ENCODE measurements around the gene DEAF1. TPM values are rescaled to one million over a fixed set of nuclear protein-coding genes. Genes with fewer than 3 reads are reported as not detected.
"Not testable (repeated sequence)": the region's sequence is repeated elsewhere in the genome, so short reads cannot be mapped to it uniquely, and the experiment has no call there.

The DEAF1 gene
- total and polyA plus RNA-seq, 5 donors = 17.5 to 25.2 (median 20.8) TPM

- no peaks in the 10 kb centered on the region for H3K27me3 ChIP-seq (ENCODE audit: control insufficient read depth, insufficient read depth)
- no peaks in the 10 kb centered on the region for H3K9me3 ChIP-seq (ENCODE audit: control insufficient read depth, low read length)
- peaks cover 6% of the 10 kb centered on the region for H3K4me1 ChIP-seq (ENCODE audit: control insufficient read depth, insufficient read depth, low read length)
- H3K27ac ChIP-seq (ENCODE audit: low read length) = no peak overlapping the region
- no peak overlapping the region for H3K4me3 ChIP-seq (ENCODE audit: low read length)
- WGBS = 75% methylated on average over 27 of the region's 27 CpGs
- ATAC-seq = no peak
- DNase-seq = peak in 1 of 3 donors; percentile 43
- intact Hi-C loops (cut with DNase I) = no loop called here
Observed at GRCh38 chr11:690738-691633, 4.0 kb downstream of the DEAF1 start.

GRCh38 chr11:690244-690643, 4.8 kb downstream of the DEAF1 start:
- H3K4me3 ChIP-seq (ENCODE audit: low read length); H3K27me3 ChIP-seq (ENCODE audit: control insufficient read depth, insufficient read depth); DNase-seq; H3K27ac ChIP-seq (ENCODE audit: low read length); ATAC-seq; intact Hi-C loops (cut with DNase I); H3K9me3 ChIP-seq (ENCODE audit: control insufficient read depth, low read length); H3K4me1 ChIP-seq (ENCODE audit: control insufficient read depth, insufficient read depth, low read length): not testable (repeated sequence)
- WGBS = 96% methylated on average over 3 of the region's 3 CpGs

DNA sequence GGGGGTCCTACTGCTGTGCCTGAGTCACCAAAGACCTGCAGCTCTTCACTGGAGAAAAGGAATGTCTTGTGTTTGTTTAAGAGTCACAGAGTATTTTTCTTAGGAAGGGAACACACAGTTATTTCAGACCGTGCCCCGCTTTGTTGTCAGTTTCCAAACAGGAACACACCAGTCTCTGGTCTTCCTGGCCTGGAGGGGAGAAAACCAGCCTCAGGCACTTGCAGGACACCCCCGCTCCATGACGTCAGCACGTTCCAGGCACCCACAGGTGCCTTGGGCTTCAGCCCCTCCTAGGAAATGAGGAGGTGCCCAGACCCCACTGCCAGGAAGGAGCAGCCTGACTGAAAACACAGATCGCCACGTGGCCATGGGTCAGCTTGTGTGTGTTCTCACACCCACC, 5.4 kb downstream of the DEAF1 start:
- intact Hi-C loops (cut with DNase I) = no loop called here
- DNase-seq = peak in 2 of 3 donors; percentile 40 to 66
- H3K4me1 ChIP-seq (ENCODE audit: control insufficient read depth, insufficient read depth, low read length) = peaks cover 6% of the 10 kb centered on the region

GRCh38 chr11:688681-689080, 6.3 kb downstream of the DEAF1 start:
- Histone ChIP-seq H3K4me1 (ENCODE audit: control insufficient read depth, insufficient read depth, low read length) (no peaks in the 10 kb centered on the region), H3K9me3 (ENCODE audit: control insufficient read depth, low read length) (no peaks in the 10 kb centered on the region), H3K4me3 (ENCODE audit: low read length) (no peak overlapping the region), H3K27ac (ENCODE audit: low read length) (no peak overlapping the region), H3K27me3 (ENCODE audit: control insufficient read depth, insufficient read depth) (no peaks in the 10 kb centered on the region)
- WGBS = 82% methylated on average over 9 of the region's 9 CpGs
- no peak for DNase-seq
- intact Hi-C loops (cut with DNase I) = no loop called here
- no peak for ATAC-seq

More for the DNA sequence above, 5.4 kb downstream of the DEAF1 start:
- Histone ChIP-seq H3K27ac (ENCODE audit: low read length) (no peak overlapping the region), H3K9me3 (ENCODE audit: control insufficient read depth, low read length) (no peaks in the 10 kb centered on the region), H3K4me3 (ENCODE audit: low read length) (no peak overlapping the region), H3K27me3 (ENCODE audit: control insufficient read depth, insufficient read depth) (no peaks in the 10 kb centered on the region)
- WGBS = 84% methylated on average over 7 of the region's 7 CpGs
- peak in 1 of 2 donors; percentile 34 for ATAC-seq

DNA sequence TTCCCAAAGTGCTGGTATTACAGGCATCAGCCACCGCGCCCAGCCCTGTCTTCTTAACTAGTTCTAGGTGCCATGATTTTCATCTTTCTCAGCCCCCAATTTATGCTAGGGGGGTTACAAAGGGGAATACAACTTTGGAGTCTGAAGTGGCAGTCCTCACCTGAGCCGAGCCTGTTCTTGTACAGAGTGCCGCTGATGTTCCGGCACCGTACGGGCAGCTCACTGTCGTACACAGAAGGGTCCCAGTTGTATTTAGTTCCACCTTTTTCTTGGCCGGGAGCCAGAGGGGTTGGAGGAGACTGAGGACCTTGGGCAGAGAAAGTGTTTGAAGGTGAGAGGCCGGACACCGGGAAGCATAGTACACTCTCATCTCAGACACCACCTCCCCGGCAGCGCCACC, 7.3 kb downstream of the DEAF1 start:
- Histone ChIP-seq H3K4me3 (ENCODE audit: low read length) (no peak overlapping the region), H3K9me3 (ENCODE audit: control insufficient read depth, low read length) (no peaks in the 10 kb centered on the region), H3K4me1 (ENCODE audit: control insufficient read depth, insufficient read depth, low read length) (no peaks in the 10 kb centered on the region), H3K27ac (ENCODE audit: low read length) (no peak overlapping the region), H3K27me3 (ENCODE audit: control insufficient read depth, insufficient read depth) (no peaks in the 10 kb centered on the region)
- ATAC-seq (no peak), DNase-seq (peak in 1 of 3 donors; percentile 37)
- intact Hi-C loops (cut with DNase I) = no loop called here
- WGBS = 90% methylated on average over 13 of the region's 13 CpGs

- H3K4me3 ChIP-seq (ENCODE audit: low read length) = no peak overlapping the region
- intact Hi-C loops (cut with DNase I) = no loop called here
- WGBS = 91% methylated on average over 30 of the region's 30 CpGs
- no peaks in the 10 kb centered on the region for H3K27me3 ChIP-seq (ENCODE audit: control insufficient read depth, insufficient read depth)
- H3K9me3 ChIP-seq (ENCODE audit: control insufficient read depth, low read length) = no peaks in the 10 kb centered on the region
- H3K4me1 ChIP-seq (ENCODE audit: control insufficient read depth, insufficient read depth, low read length) = no peaks in the 10 kb centered on the region
- peak in 1 of 3 donors; percentile 43 for DNase-seq
- H3K27ac ChIP-seq (ENCODE audit: low read length) = no peak overlapping the region
- ATAC-seq = no peak
Observed at GRCh38 chr11:686451-687243, 8.4 kb downstream of the DEAF1 start.

GRCh38 chr11:680970-681369, 14.1 kb downstream of the DEAF1 start:
- 92% methylated on average over 13 of the region's 13 CpGs for WGBS
- Histone ChIP-seq H3K4me1 (ENCODE audit: control insufficient read depth, insufficient read depth, low read length) (no peaks in the 10 kb centered on the region), H3K27me3 (ENCODE audit: control insufficient read depth, insufficient read depth) (no peaks in the 10 kb centered on the region), H3K27ac (ENCODE audit: low read length) (no peak overlapping the region), H3K9me3 (ENCODE audit: control insufficient read depth, low read length) (no peaks in the 10 kb centered on the region), H3K4me3 (ENCODE audit: low read length) (no peak overlapping the region)
- intact Hi-C loops (cut with DNase I) = no loop called here
- no peak for ATAC-seq
- peak in 1 of 3 donors; percentile 28 for DNase-seq

DNA sequence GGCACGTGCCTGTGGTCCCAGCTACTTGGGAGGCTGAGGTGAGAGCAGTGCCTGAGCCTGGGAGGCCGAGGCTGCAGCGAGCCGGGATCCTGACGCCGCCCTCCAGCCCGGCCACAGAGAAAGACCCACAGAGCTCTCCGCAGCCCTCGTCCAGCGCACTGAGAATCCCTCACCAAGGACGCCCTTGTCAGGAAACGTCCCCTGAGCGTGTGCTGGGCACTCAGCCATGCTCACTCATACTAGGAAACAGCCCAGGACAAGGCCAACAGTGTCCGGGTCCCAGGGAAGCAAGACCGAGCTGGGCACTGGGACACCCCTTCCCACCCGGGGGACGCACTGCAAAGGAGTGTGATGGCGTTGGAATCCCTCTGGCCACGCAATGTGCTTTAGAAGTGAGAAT, 14.5 kb downstream of the DEAF1 start:
- Histone ChIP-seq H3K27ac (ENCODE audit: low read length) (no peak overlapping the region), H3K9me3 (ENCODE audit: control insufficient read depth, low read length) (no peaks in the 10 kb centered on the region), H3K4me1 (ENCODE audit: control insufficient read depth, insufficient read depth, low read length) (no peaks in the 10 kb centered on the region), H3K4me3 (ENCODE audit: low read length) (no peak overlapping the region), H3K27me3 (ENCODE audit: control insufficient read depth, insufficient read depth) (no peaks in the 10 kb centered on the region)
- 69% methylated on average over 19 of the region's 19 CpGs for WGBS
- DNase-seq (peak in 1 of 3 donors; percentile 68), ATAC-seq (peak; percentile 58 to 72)
- intact Hi-C loops (cut with DNase I) = no loop called here

- H3K9me3 ChIP-seq (ENCODE audit: control insufficient read depth, low read length) = no peaks in the 10 kb centered on the region
- H3K4me1 ChIP-seq (ENCODE audit: control insufficient read depth, insufficient read depth, low read length) = no peaks in the 10 kb centered on the region
- no peak overlapping the region for H3K27ac ChIP-seq (ENCODE audit: low read length)
- no peak overlapping the region for H3K4me3 ChIP-seq (ENCODE audit: low read length)
- intact Hi-C loops (cut with DNase I) = no loop called here
- H3K27me3 ChIP-seq (ENCODE audit: control insufficient read depth, insufficient read depth) = no peaks in the 10 kb centered on the region
- ATAC-seq (no peak), DNase-seq (peak in 2 of 3 donors; percentile 40 to 49)
- 94% methylated on average over 36 of the region's 36 CpGs for WGBS
Observed at GRCh38 chr11:679271-680207, 15.5 kb downstream of the DEAF1 start.

DNA sequence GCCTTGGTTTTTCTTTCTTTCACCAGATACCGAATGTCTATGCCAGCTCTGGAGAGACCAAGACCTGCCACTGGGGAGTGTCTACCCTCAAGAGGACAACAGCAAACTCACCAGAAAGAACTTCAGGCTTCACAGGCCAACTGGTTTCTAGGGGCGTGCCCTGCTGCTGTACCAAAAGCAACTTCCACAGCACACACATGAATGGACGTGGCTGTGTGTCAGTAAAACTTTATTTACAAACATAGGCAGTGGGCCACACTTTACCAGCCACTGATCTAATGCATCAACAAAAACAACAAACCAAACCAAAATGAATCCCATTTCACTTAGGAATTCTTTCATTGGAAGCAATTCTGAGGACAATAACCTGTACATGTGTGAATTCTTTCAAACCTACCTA, 16.7 kb downstream of the DEAF1 start:
- H3K4me1 ChIP-seq (ENCODE audit: control insufficient read depth, insufficient read depth, low read length) = no peaks in the 10 kb centered on the region
- WGBS = 94% methylated on average over 3 of the region's 3 CpGs
- H3K27me3 ChIP-seq (ENCODE audit: control insufficient read depth, insufficient read depth) = no peaks in the 10 kb centered on the region
- no peak overlapping the region for H3K27ac ChIP-seq (ENCODE audit: low read length)
- H3K9me3 ChIP-seq (ENCODE audit: control insufficient read depth, low read length) = no peaks in the 10 kb centered on the region
- DNase-seq = no peak
- intact Hi-C loops (cut with DNase I) = no loop called here
- ATAC-seq = no peak
- H3K4me3 ChIP-seq (ENCODE audit: low read length) = no peak overlapping the region
